ENCODE results near the gene ZNF552.
"Not testable (repeated sequence)": the region's sequence is repeated elsewhere in the genome, so short reads cannot be mapped to it uniquely, and the experiment has no call there.

DNA sequence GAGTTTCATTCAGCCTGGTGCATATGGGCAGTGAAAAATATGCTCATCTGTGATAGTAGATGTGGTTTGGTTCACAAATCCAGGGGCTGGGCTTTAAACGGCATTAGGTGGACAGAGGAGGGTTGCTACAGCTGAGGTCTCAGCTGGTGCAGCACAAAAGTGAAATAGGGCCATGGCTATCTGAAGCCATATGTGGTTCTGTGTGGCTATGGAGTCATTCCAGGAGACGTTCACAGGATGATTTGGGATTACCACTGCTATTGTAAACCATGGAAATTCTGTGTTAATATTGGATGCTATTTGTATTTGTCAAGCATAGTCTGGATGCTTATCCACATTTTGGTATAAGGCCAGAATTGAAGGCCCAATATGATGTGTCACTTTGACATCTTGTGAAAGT is 39.4 kb upstream of the ZNF552 start:
- TF ChIP-seq, protein P1, sequence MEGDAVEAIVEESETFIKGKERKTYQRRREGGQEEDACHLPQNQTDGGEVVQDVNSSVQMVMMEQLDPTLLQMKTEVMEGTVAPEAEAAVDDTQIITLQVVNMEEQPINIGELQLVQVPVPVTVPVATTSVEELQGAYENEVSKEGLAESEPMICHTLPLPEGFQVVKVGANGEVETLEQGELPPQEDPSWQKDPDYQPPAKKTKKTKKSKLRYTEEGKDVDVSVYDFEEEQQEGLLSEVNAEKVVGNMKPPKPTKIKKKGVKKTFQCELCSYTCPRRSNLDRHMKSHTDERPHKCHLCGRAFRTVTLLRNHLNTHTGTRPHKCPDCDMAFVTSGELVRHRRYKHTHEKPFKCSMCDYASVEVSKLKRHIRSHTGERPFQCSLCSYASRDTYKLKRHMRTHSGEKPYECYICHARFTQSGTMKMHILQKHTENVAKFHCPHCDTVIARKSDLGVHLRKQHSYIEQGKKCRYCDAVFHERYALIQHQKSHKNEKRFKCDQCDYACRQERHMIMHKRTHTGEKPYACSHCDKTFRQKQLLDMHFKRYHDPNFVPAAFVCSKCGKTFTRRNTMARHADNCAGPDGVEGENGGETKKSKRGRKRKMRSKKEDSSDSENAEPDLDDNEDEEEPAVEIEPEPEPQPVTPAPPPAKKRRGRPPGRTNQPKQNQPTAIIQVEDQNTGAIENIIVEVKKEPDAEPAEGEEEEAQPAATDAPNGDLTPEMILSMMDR (IDR thresholded peaks at IDR 0.05): not testable (repeated sequence)
- TF ChIP-seq POLR2A (IDR thresholded peaks at IDR 0.05): not testable (repeated sequence)

Data from heart left ventricle (tissue), 13 donors.